B cell (primary cell): ENCODE results near the gene NECAB2. TPM values are rescaled to one million over a fixed set of nuclear protein-coding genes. Genes with fewer than 3 reads are reported as not detected.

Source experiments
- ATAC-seq: fragments of 200-7000 bp; cut with Tn5 transposase; one replicate; pipeline ENCODE4 v1.10.0; 2021; ENCODE audit warnings: low read depth, mild to moderate bottlenecking, moderate number of reproducible peaks, moderate library complexity
- CTCF ChIA-PET: fragments of 350-600 bp; sonication (Branson Sonifier 250); formaldehyde crosslinking; loops from one replicate; lab custom pipeline; 2021; ENCODE audit warnings: antibody characterized with exemption, inconsistent platforms; lab: Charles Lee
- POLR2A ChIA-PET: fragments of 350-600 bp; sonication (Branson Sonifier 250); formaldehyde crosslinking; loops from one replicate; lab custom pipeline; 2021; ENCODE audit warnings: antibody characterized with exemption; lab: Charles Lee
- DNase-seq: peaks from one replicate; pipeline ENCODE4 v3.0.0; 2013
- H2AFZ ChIP-seq: 2 replicates; pipeline ENCODE4 v1.6.1; 2012; ENCODE audit warnings: mild to moderate bottlenecking, low read depth, low read length; ENCODE audit not compliant: insufficient read depth, poor library complexity, severe bottlenecking
- H3K27ac ChIP-seq, 2 donors: 1 replicate in 1 of 2; 2 replicates in 1 of 2; pipeline ENCODE4 v1.5.1; 2012 to 2013; ENCODE audit warnings: low read length in 2 of 2, mild to moderate bottlenecking in 2 of 2, moderate library complexity in 1 of 2
- H3K27me3 ChIP-seq, 4 experiments: fragments of 200-600 bp in 1 of 4; sonication (generic) in 1 of 4; replicated peaks in 1 of 4; 1 replicate in 2 of 4; 2 replicates in 2 of 4; pipeline versions ENCODE4 v1.6.1 to v1.7.0; 2013 to 2016; ENCODE audit warnings: low read length in 3 of 4, mild to moderate bottlenecking in 2 of 4, mixed read lengths in 1 of 4, moderate library complexity in 1 of 4; ENCODE audit not compliant: insufficient read depth in 4 of 4, control insufficient read depth in 3 of 4; ENCODE audit errors: control extremely low read depth in 1 of 4
- H3K36me3 ChIP-seq, 2 experiments: replicated peaks in 1 of 2; 1 replicate in 1 of 2; 2 replicates in 1 of 2; pipeline versions ENCODE4 v1.6.1 to v1.7.1; 2013; ENCODE audit warnings: low read length in 1 of 2; ENCODE audit not compliant: insufficient read depth in 2 of 2, control insufficient read depth in 1 of 2; ENCODE audit errors: control extremely low read depth in 1 of 2, extremely low read depth in 1 of 2
- H3K4me1 ChIP-seq, 2 donors: fragments of 200-600 bp in 1 of 2; sonication (generic) in 1 of 2; 1 replicate in 1 of 2; 2 replicates in 1 of 2; pipeline versions ENCODE4 v1.5.1 to v1.6.1; 2013 to 2017; ENCODE audit warnings: low read length in 2 of 2; ENCODE audit not compliant: control insufficient read depth in 2 of 2, insufficient read depth in 2 of 2
- H3K4me2 ChIP-seq: replicated peaks from 2 replicates; pipeline ENCODE3; 2012; ENCODE audit warnings: mild to moderate bottlenecking, low read depth, low read length; ENCODE audit not compliant: poor library complexity, severe bottlenecking
- H3K4me3 ChIP-seq, 5 experiments: fragments of 200-600 bp in 1 of 5; sonication (generic) in 1 of 5; 1 replicate in 3 of 5; 2 replicates in 2 of 5; pipeline versions ENCODE4 v1.5.1 to v1.7.0; 2011 to 2016; ENCODE audit warnings: low read length in 4 of 5, mild to moderate bottlenecking in 4 of 5, low read depth in 2 of 5, control low read depth in 1 of 5, moderate library complexity in 1 of 5; ENCODE audit not compliant: insufficient read depth in 1 of 5; ENCODE audit errors: control extremely low read depth in 1 of 5, extremely low read depth in 1 of 5
- H3K79me2 ChIP-seq: fragments of 200-600 bp; sonication (generic); one replicate; pipeline ENCODE4 v1.6.0; 2016; ENCODE audit warnings: low read length; ENCODE audit not compliant: control insufficient read depth, insufficient read depth
- H3K9ac ChIP-seq: fragments of 200-600 bp; sonication (generic); 2 replicates; pipeline ENCODE4 v1.6.1; 2017; ENCODE audit warnings: mild to moderate bottlenecking, low read length, moderate library complexity
- H3K9me3 ChIP-seq, 3 donors: one replicate each; pipeline versions ENCODE4 v1.6.1 to v1.7.1; 2013; ENCODE audit warnings: low read length in 2 of 3; ENCODE audit not compliant: control insufficient read depth in 2 of 3, insufficient read depth in 1 of 3; ENCODE audit errors: control extremely low read depth in 1 of 3
- H4K20me1 ChIP-seq: 2 replicates; pipeline ENCODE4 v1.6.0; 2012; ENCODE audit warnings: mild to moderate bottlenecking, low read length; ENCODE audit not compliant: insufficient read depth, control insufficient read depth, poor library complexity, severe bottlenecking
- H3K27ac Mint-ChIP-seq: one replicate; pipeline ENCODE4 v1.8.0; 2021; ENCODE audit warnings: mixed read lengths
- H3K27me3 Mint-ChIP-seq: one replicate; pipeline ENCODE4 v1.8.0; 2021; ENCODE audit warnings: mixed read lengths
- H3K4me1 Mint-ChIP-seq: one replicate; pipeline ENCODE4 v1.8.0; 2021; ENCODE audit warnings: mixed read lengths
- H3K4me3 Mint-ChIP-seq: one replicate; pipeline ENCODE4 v1.8.0; 2021; ENCODE audit warnings: mixed read lengths
- H3K9me3 Mint-ChIP-seq: one replicate; pipeline ENCODE4 v1.8.0; 2022; ENCODE audit warnings: mixed read lengths; ENCODE audit not compliant: insufficient read depth
- CTCF ChIP-seq: fragments of 200-600 bp; IDR thresholded peaks from one replicate; pipeline ENCODE4 v1.8.0; 2022; ENCODE audit warnings: antibody characterized with exemption, mild to moderate bottlenecking
- EZH2 ChIP-seq: IDR thresholded peaks from 2 replicates; pipeline ENCODE4 v1.6.1; 2012; ENCODE audit warnings: borderline replicate concordance, low read depth, mild to moderate bottlenecking, moderate library complexity, low read length; ENCODE audit not compliant: insufficient read depth, poor library complexity, severe bottlenecking
- WGBS: methylation state at CpG from one replicate; pipeline ENCODE4 v1.1.5; 2013; ENCODE audit warnings: missing lambda C conversion rate; ENCODE audit not compliant: insufficient coverage; 5-methylcytosine and 5-hydroxymethylcytosine counted together
- intact Hi-C: fragments of 100-400 bp; cut with micrococcal nuclease; formaldehyde crosslinking; loops from one replicate; pipeline ENCODE4 v1.10.0; 2022
- polyA plus RNA-seq: library from polyadenylated mRNA; depleted of rRNA; stranded (reverse); fragments of >200 nt; gene quantifications from 2 replicates; pipeline ENCODE4 v1.2.3, GENCODE V29; 2012
- total RNA-seq, 2 donors: library from RNA; stranded (reverse); fragments of 120-200 nt in 1 of 2; gene quantifications; 1 replicate in 1 of 2; 2 replicates in 1 of 2; pipeline versions ENCODE4 v1.2.3 to v1.2.4, GENCODE V29; 2013 to 2022

NECAB2 gene
- total and polyA plus RNA-seq, 2 donors (not counting 1 experiment from before 2014, with no cell fraction given): not detected

- ChIA-PET CTCF (interaction anchor here (1.0 kb wide), 1 partner anchor 205 kb away, joined by 3 read pairs; no protein-coding TSS in a partner anchor), POLR2A (no interaction called here)
- peaks cover 0 to under 1% of the 10 kb centered on the region in 2 donors for H3K4me1 ChIP-seq
- H3K9ac ChIP-seq: no peak overlapping the region
- no peak overlapping the region for H3K27ac ChIP-seq
- no peak overlapping the region for H3K4me2 ChIP-seq
- WGBS: 94% methylated on average over 11 of the region's 21 CpGs
- peaks cover 3% of the 10 kb centered on the region for H3K4me1 Mint-ChIP-seq
- H2AFZ ChIP-seq: no peak overlapping the region
- no peak overlapping the region for H3K4me3 Mint-ChIP-seq
- no peaks in the 10 kb centered on the region for H3K9me3 ChIP-seq
- H3K9me3 Mint-ChIP-seq: no peaks in the 10 kb centered on the region
- intact Hi-C loops: loop anchor here (5.0 kb wide), 2 partner anchors 108 to 228 kb away; partner anchors contain the start of gene TAF1C
- no peak for DNase-seq
- H3K4me3 ChIP-seq: no peak overlapping the region
- ATAC-seq: no peak
- H4K20me1 ChIP-seq: no peaks in the 10 kb centered on the region
- peaks cover 0 to 26% (median 3%) of the 10 kb centered on the region in 4 experiments for H3K27me3 ChIP-seq
- H3K27ac Mint-ChIP-seq: no peak overlapping the region
- TF ChIP-seq CTCF (no peak), EZH2 (no peak)
- peaks cover 16% of the 10 kb centered on the region for H3K27me3 Mint-ChIP-seq
- H3K79me2 ChIP-seq: no peaks in the 10 kb centered on the region
- H3K36me3 ChIP-seq: no peaks in the 10 kb centered on the region
Observed at GRCh38 chr16:83958846-83959565, 9.0 kb upstream of the NECAB2 start.
